Smooth muscle cell (in vitro differentiated cells): ENCODE results near the gene ZNF564. TPM values are rescaled to one million over a fixed set of nuclear protein-coding genes. Genes with fewer than 3 reads are reported as not detected.
"Not testable (repeated sequence)": the region's sequence is repeated elsewhere in the genome, so short reads cannot be mapped to it uniquely, and the experiment has no call there.

Experiments
- DNase-seq: peaks from one replicate; lab custom pipeline; 2025; ENCODE audit not compliant: unreplicated experiment; lab: John Stamatoyannopoulos, UW
- H2AFZ ChIP-seq: fragments of 200-600 bp; sonication (generic); 2 replicates; pipeline ENCODE4 v1.6.0; 2016; ENCODE audit warnings: antibody characterized with exemption, low read depth, mild to moderate bottlenecking
- H3F3A ChIP-seq: fragments of 200-600 bp; sonication (generic); 2 replicates; pipeline ENCODE4 v1.6.0; 2017; ENCODE audit warnings: antibody characterized with exemption, low read depth
- H3K27ac ChIP-seq: fragments of 200-600 bp; sonication (generic); 2 replicates; pipeline ENCODE4 v1.5.1; 2016; ENCODE audit warnings: low read depth, mild to moderate bottlenecking
- H3K27me3 ChIP-seq: fragments of 200-600 bp; sonication (generic); 2 replicates; pipeline ENCODE4 v1.6.1; 2016; ENCODE audit warnings: low read depth, mild to moderate bottlenecking
- H3K36me3 ChIP-seq: fragments of 200-600 bp; sonication (generic); 2 replicates; pipeline ENCODE4 v1.5.1; 2016; ENCODE audit warnings: low read depth
- H3K4me1 ChIP-seq: fragments of 200-600 bp; sonication (generic); 2 replicates; pipeline ENCODE4 v1.5.1; 2016; ENCODE audit warnings: low read depth
- H3K4me2 ChIP-seq: fragments of 200-600 bp; sonication (generic); 2 replicates; pipeline ENCODE4 v1.6.0; 2016; ENCODE audit warnings: mild to moderate bottlenecking
- H3K4me3 ChIP-seq: fragments of 200-600 bp; sonication (generic); 2 replicates; pipeline ENCODE4 v1.5.1; 2016; ENCODE audit warnings: mild to moderate bottlenecking
- H3K79me2 ChIP-seq: fragments of 200-600 bp; sonication (generic); 2 replicates; pipeline ENCODE4 v1.6.0; 2016; ENCODE audit warnings: low read depth, mild to moderate bottlenecking
- H3K9ac ChIP-seq: fragments of 200-600 bp; sonication (generic); 2 replicates; pipeline ENCODE4 v1.6.0; 2016; ENCODE audit warnings: low read depth
- H3K9me3 ChIP-seq: fragments of 200-600 bp; sonication (generic); replicated peaks from 2 replicates; pipeline ENCODE4 v1.5.1; 2016; ENCODE audit warnings: low read depth
- H4K20me1 ChIP-seq: fragments of 200-600 bp; sonication (generic); 2 replicates; pipeline ENCODE4 v1.6.0; 2016; ENCODE audit warnings: low read depth
- CTCF ChIP-seq: fragments of 200-600 bp; sonication (generic); IDR thresholded peaks from 2 replicates; pipeline ENCODE4 v1.5.1; 2017; ENCODE audit warnings: borderline replicate concordance, mild to moderate bottlenecking, antibody characterized with exemption; ENCODE audit not compliant: insufficient read depth, poor library complexity, severe bottlenecking
- WGBS: methylation state at CpG from one replicate; pipeline ENCODE4 v1.1.7; 2016; ENCODE audit warnings: low lambda C conversion rate; 5-methylcytosine and 5-hydroxymethylcytosine counted together
- polyA plus RNA-seq: library from polyadenylated mRNA; unstranded; fragments of >200 nt; fragmentation: Nextera tagmentation; extraction: Ambion mirVana; gene quantifications from 2 replicates; pipeline ENCODE4 v1.2.1, GENCODE V29; 2016
- total RNA-seq: library from RNA; depleted of rRNA; stranded (reverse); fragments of >200 nt; gene quantifications from 2 replicates; pipeline ENCODE4 v1.2.3, GENCODE V29; 2014

The ZNF564 gene
- total and polyA plus RNA-seq, 2 experiments from 2014 or later, result 3.6 to 6.9 TPM

- H3F3A ChIP-seq, result no peaks in the 10 kb centered on the region
- H3K79me2 ChIP-seq, result no peaks in the 10 kb centered on the region
- H3K4me1 ChIP-seq, result no peaks in the 10 kb centered on the region
- H3K4me3 ChIP-seq, result no peak overlapping the region
- H2AFZ ChIP-seq, result no peak overlapping the region
- no peak overlapping the region for H3K4me2 ChIP-seq
- no peak for TF ChIP-seq CTCF
- no peak overlapping the region for H3K9ac ChIP-seq
- no peaks in the 10 kb centered on the region for H4K20me1 ChIP-seq
- WGBS, result 91% methylated on average over 7 of the region's 7 CpGs
- H3K27me3 ChIP-seq, result no peaks in the 10 kb centered on the region
- no peak for DNase-seq
- no peak overlapping the region for H3K27ac ChIP-seq
- H3K36me3 ChIP-seq, result peaks cover 9% of the 10 kb centered on the region
- no peaks in the 10 kb centered on the region for H3K9me3 ChIP-seq
These were observed 22.8 kb upstream of the ZNF564 start for GRCh38 chr19:12574036-12574435.

GRCh38 chr19:12567951-12568350 lies 16.7 kb upstream of the ZNF564 start:
- H3K4me3 ChIP-seq, result no peak overlapping the region
- H3K27me3 ChIP-seq, result no peaks in the 10 kb centered on the region
- H3K27ac ChIP-seq, result no peak overlapping the region
- no peaks in the 10 kb centered on the region for H3K79me2 ChIP-seq
- 90% methylated on average over 4 of the region's 4 CpGs for WGBS
- no peak overlapping the region for H2AFZ ChIP-seq
- H3K4me1 ChIP-seq, result no peaks in the 10 kb centered on the region
- peaks cover 3% of the 10 kb centered on the region for H3F3A ChIP-seq
- H4K20me1 ChIP-seq, result no peaks in the 10 kb centered on the region
- no peaks in the 10 kb centered on the region for H3K36me3 ChIP-seq
- H3K4me2 ChIP-seq, result no peak overlapping the region
- DNase-seq, result no peak
- no peak overlapping the region for H3K9ac ChIP-seq
- TF ChIP-seq CTCF, result no peak
- H3K9me3 ChIP-seq, result no peaks in the 10 kb centered on the region

GRCh38 chr19:12566380-12566779 lies 15.1 kb upstream of the ZNF564 start:
- H3K27me3 ChIP-seq, H3F3A ChIP-seq, H3K27ac ChIP-seq, H3K4me1 ChIP-seq, H3K79me2 ChIP-seq, H3K9me3 ChIP-seq, H3K4me2 ChIP-seq, DNase-seq, H3K36me3 ChIP-seq, H4K20me1 ChIP-seq, H3K9ac ChIP-seq, H3K4me3 ChIP-seq, H2AFZ ChIP-seq: not testable (repeated sequence)
- 96% methylated on average over 5 of the region's 5 CpGs for WGBS

- peak; percentile 96 for TF ChIP-seq CTCF
- Histone ChIP-seq H2AFZ (no peak overlapping the region), H3K9ac (no peak overlapping the region), H3K27me3 (no peaks in the 10 kb centered on the region), H3K79me2 (no peaks in the 10 kb centered on the region), H3K4me1 (no peaks in the 10 kb centered on the region), H3K4me3 (no peak overlapping the region), H3F3A (peaks cover 3% of the 10 kb centered on the region), H3K4me2 (peak overlapping the region; percentile 57), H3K36me3 (no peaks in the 10 kb centered on the region), H3K27ac (no peak overlapping the region), H3K9me3 (no peaks in the 10 kb centered on the region), H4K20me1 (no peaks in the 10 kb centered on the region)
- DNase-seq, result peak; percentile 85
- WGBS, result 28% methylated on average over 19 of the region's 19 CpGs
These were observed 12.9 kb upstream of the ZNF564 start for GRCh38 chr19:12564016-12564664.
